NCI-H2107 treated with DMSO at 0.1 percent for 48 hours (cell line): Measurements from ENCODE around the gene CHORDC1.
"Not testable (repeated sequence)": the region's sequence is repeated elsewhere in the genome, so short reads cannot be mapped to it uniquely, and the experiment has no call there.

Experiments
- DNase-seq: peaks from one replicate; lab custom pipeline; 2025; ENCODE audit not compliant: unreplicated experiment; lab: John Stamatoyannopoulos, UW

The CHORDC1 gene

GRCh38 chr11:90222459-90223247 is at the start of gene CHORDC1:
Gene CHORDC1, minus strand, starts transcription at chr11:90223049. Its CDS starts 95 bp downstream, at chr11:90222954.
- peak; percentile 79 for DNase-seq

GRCh38 chr11:90257158-90257525 is 34.3 kb upstream of the CHORDC1 start:
- no peak for DNase-seq

- DNase-seq, result no peak
These were observed 33.7 kb upstream of the CHORDC1 start for GRCh38 chr11:90256404-90257157.

- DNase-seq, result no peak
These were observed 31.2 kb upstream of the CHORDC1 start for GRCh38 chr11:90254065-90254464.

GRCh38 chr11:90252053-90252452 is 29.2 kb upstream of the CHORDC1 start:
- no peak for DNase-seq

- DNase-seq, result peak; percentile 41
These were observed 28.8 kb upstream of the CHORDC1 start for GRCh38 chr11:90251599-90251998.

GRCh38 chr11:90250970-90251369 is 28.1 kb upstream of the CHORDC1 start:
- DNase-seq, result no peak

GRCh38 chr11:90246468-90246867 is 23.6 kb upstream of the CHORDC1 start:
- no peak for DNase-seq

GRCh38 chr11:90243534-90243933 is 20.7 kb upstream of the CHORDC1 start:
- peak; percentile 89 for DNase-seq

- DNase-seq, result peak; percentile 44
These were observed 20.1 kb upstream of the CHORDC1 start for GRCh38 chr11:90242894-90243416.

GRCh38 chr11:90241414-90241813 is 18.6 kb upstream of the CHORDC1 start:
- DNase-seq, result no peak

- DNase-seq, result not testable (repeated sequence)
These were observed 17.3 kb upstream of the CHORDC1 start for GRCh38 chr11:90239967-90240636.

- DNase-seq, result no peak
These were observed 14.2 kb upstream of the CHORDC1 start for GRCh38 chr11:90237004-90237403.

- no peak for DNase-seq
These were observed 12.7 kb upstream of the CHORDC1 start for GRCh38 chr11:90235526-90235925.

- no peak for DNase-seq
These were observed 12.1 kb upstream of the CHORDC1 start for GRCh38 chr11:90234977-90235376.

- DNase-seq, result no peak
These were observed 6.9 kb upstream of the CHORDC1 start for GRCh38 chr11:90229791-90230190.

GRCh38 chr11:90228056-90228455 is 5.2 kb upstream of the CHORDC1 start:
- DNase-seq, result no peak

- DNase-seq, result peak; percentile 52
These were observed 368 bp upstream of the CHORDC1 start for GRCh38 chr11:90223248-90223585.

GRCh38 chr11:90221803-90222458 is 918 bp downstream of the CHORDC1 start:
- DNase-seq, result no peak

- no peak for DNase-seq
These were observed 2.5 kb downstream of the CHORDC1 start for GRCh38 chr11:90220391-90220790.

- no peak for DNase-seq
These were observed 3.4 kb downstream of the CHORDC1 start for GRCh38 chr11:90219438-90219837.
